Sigmoid colon (tissue), 4 donors: ENCODE results near the gene PTTG2.

Experiments used
- POLR2AphosphoS5 ChIP-seq, 4 donors: sonication (generic); formaldehyde crosslinking; IDR thresholded peaks; one replicate each; pipeline ENCODE4 v1.6.1; 2017; ENCODE audit warnings: antibody characterized with exemption in 4 of 4
- TF ChIP-seq, protein P1 (sequence below), 4 experiments: fragments of 450-650 bp in 3 of 4; fragments of 200-600 bp in 1 of 4; IDR thresholded peaks; one replicate each; pipeline ENCODE4 v1.5.1; 2016 to 2019; ENCODE audit warnings: antibody characterized with exemption in 4 of 4, mild to moderate bottlenecking in 3 of 4, moderate library complexity in 2 of 4

DNA sequence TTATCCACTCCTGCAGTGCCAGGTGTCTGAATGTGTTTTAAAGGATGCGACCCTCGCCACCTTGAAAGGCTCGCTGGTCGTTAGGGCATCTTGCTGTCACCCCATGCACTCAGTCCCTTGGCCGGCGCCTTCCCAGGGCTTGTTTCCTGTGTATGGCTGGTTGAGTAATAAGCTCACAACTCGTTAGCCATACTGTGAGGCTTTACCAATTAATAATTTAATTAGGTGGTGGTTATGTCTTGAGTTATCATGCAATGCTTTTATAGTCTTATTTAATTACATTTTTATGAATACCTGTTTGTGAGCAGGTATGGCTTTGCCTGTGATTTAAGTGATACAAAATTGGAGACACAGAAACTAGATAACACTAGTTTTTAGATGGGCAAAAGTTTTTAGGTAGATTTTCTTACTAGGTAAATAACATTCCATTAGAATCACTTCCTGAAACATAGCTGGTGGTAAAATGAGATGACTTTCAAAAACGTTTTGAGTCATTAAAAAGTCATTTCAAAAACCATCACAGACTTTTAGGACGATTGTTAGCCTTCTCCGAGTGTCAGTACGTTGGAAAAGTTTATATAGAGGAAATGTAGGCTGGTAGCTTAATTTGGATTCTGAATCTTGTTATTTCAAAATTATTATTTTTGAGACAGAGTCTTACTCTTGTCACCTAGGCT is 18.2 kb downstream of the PTTG2 start:
- TF ChIP-seq, protein P1, sequence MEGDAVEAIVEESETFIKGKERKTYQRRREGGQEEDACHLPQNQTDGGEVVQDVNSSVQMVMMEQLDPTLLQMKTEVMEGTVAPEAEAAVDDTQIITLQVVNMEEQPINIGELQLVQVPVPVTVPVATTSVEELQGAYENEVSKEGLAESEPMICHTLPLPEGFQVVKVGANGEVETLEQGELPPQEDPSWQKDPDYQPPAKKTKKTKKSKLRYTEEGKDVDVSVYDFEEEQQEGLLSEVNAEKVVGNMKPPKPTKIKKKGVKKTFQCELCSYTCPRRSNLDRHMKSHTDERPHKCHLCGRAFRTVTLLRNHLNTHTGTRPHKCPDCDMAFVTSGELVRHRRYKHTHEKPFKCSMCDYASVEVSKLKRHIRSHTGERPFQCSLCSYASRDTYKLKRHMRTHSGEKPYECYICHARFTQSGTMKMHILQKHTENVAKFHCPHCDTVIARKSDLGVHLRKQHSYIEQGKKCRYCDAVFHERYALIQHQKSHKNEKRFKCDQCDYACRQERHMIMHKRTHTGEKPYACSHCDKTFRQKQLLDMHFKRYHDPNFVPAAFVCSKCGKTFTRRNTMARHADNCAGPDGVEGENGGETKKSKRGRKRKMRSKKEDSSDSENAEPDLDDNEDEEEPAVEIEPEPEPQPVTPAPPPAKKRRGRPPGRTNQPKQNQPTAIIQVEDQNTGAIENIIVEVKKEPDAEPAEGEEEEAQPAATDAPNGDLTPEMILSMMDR (IDR thresholded peaks at IDR 0.05), result no peak
- no peak for TF ChIP-seq POLR2AphosphoS5 (IDR thresholded peaks at IDR 0.05)
